NCI-H2029 (cell line): ENCODE results near the gene ATP8B4.
"Not testable (repeated sequence)": the region's sequence is repeated elsewhere in the genome, so short reads cannot be mapped to it uniquely, and the experiment has no call there.

Experiments used
- DNase-seq: peaks from one replicate; lab custom pipeline; 2025; lab: John Stamatoyannopoulos, UW

ATP8B4 gene

DNA sequence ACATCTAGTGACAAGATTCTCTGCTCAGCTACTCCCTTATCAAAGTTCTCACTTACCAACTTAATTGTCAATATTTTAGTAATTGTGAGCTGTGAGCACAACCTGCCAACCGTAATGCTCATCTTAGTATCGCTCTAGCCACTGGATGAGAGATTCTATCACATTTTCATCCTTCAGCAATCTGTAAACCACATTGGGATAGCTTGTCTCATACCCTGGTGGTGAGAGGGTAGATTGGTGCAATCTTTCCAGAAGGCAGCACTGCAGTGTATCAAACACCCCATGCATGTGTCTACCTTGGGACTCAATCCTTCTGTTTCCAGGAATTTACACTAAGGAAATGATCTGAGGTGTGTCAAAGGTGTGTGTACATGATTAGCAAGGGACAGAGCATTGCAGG lies 18.9 kb upstream of the ATP8B4 start:
- no peak for DNase-seq

DNA sequence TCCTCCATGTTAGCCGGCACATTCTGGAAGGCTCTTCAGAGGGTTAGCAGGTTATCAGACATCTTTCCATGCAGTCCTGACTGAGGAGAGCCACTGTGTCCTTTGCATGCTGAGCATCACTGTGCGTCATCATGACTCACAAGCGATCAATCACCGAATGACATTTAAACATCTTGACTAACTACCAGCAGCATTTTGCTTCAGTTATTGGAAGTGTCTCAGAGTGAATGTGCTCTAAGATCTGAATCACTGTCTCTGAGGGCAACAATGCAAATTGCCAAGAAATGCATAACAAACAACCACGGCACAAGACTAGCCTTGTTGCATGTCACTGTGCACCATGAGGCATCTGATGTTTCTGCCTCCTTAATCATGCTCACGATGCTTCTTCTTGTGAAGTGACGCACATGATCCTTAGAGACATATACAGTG lies 18.3 kb upstream of the ATP8B4 start:
- no peak for DNase-seq

DNA sequence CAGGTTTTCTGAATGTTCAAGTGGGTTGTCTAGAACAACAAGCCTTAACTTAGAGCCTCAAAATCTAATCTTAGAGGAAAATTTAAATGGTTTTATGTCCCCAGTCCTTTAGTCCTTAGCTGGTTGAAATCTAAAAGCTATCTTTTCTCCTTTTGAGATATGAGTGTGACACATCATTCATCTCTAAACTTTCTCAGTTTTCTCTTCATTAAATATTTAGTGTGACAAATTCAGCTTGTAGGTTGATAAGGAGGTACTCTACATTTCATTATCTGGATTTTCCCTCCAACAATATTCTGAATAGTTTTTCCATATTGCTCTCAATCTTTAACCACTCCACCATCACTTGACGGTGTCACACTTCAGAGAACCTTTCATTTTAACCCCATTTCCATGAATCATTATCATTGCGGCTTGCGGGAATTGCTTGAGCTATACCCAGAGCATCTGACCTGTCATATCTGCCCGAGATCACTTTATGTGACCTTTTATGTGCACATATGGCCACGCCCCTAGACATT lies 16.1 kb upstream of the ATP8B4 start:
- DNase-seq = no peak

DNA sequence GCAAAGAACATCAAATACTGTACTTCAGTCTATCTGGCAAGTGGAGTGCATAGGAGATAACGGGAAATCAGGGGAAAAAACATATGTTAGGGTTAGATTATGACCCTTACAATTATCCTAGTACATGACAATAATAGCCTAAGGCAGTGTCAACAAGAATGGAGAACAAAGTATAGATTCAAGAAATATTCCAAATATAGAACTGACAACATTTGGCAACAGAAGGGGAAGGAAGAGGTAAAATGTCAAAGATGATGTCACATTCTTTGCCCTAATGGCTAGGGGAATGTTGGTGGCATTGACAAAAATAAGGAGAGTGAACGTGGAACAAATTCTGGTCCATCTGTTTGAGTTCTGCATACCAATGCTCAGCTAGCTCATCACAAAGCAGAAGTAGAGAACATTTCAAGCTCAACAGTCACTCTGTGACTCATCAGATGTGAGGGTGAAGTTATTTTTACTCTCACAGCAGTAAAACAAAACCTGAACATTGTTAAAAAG lies 15.5 kb upstream of the ATP8B4 start:
- no peak for DNase-seq

DNA sequence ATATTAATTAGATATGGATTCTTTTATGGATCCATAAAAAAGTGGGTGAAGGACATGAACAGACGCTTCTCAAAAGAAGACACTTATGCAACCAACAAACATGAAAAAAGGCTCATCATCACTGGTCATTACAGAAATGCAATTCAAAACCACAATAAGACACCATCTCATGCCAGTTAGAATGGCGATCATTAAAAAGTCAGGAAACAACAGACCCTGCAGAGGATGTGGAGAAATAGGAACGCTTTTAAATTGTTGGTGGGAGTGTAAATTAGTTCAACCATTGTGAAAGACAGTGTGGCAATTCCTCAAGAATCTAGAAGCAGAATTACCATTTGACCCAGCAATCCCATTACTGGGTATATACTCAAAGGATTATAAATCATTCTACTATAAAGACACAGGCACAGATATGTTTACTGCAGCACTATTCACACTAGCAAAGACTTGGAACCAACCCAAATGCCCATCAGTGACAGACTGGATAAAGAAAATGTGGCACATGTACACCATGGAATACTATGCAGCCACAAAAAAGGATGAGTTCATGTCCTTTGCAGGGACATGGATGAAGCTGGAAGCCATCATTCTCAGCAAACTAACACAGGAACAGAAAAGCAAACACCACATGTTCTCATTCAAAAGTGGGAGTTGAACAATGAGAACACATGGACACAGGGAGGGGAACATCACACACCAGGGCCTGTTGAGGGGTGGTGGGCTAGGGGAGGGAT lies 13.4 kb upstream of the ATP8B4 start:
- not testable (repeated sequence) for DNase-seq

DNA sequence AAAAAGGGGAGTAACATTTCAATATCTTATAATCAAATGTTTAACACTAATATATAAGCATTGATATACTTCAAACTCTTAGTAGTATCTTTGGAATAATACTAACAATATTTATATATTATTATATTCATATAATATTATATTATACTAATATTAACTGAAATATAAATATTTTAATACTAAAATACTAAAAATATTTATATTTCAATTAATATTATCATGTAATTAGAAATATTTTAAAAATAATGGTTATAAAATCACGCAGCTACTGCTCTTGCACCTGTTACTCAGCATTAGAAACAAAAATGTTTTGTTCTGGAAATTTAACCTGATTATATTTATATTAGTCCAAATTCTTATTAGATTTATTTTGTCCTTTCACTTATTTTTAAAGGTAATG lies 12.6 kb upstream of the ATP8B4 start:
- no peak for DNase-seq

DNA sequence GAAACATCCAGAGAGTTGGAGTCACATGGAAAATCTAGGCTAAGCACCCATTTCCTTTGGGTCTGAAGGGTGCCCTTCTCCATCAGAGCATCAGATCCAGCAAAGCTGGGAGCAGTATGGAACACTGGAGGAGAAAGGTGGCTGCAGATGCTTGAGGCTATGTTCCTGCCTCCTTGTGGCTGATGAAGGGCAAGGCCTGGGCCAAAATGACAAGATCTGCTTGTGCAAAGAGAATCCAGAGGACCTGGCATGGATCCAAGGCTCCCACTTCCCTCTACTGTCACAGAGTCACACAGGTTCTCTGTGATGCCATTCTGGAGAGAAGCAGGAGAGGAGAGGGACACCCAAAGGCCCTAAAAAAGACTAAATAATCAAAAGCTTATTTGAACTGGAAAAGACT lies 9.2 kb upstream of the ATP8B4 start:
- peak; percentile 11 for DNase-seq

DNA sequence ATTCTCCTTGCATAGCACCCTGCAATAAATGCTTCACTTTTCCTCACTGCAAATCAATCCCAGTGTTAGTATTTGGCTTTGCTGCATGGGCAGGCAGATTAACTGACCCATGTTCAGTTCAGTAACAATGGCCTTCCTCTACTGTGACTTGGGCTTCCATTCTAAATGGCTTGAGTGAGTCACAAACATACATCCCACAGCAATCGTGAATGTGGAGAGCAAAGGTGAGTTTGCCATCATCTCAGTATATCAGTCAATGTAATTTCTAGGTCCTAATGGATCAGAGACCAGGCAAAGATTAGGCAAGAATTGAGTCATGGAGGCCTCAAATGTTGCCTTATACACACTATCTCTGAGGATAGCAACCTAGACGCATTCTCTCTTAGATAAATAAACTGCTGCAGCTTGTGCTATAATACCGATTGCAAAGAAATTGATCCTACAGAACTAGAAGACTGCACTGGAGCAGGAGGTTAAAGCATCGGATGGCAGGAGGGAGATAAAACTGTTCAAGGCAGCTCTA lies 8.3 kb upstream of the ATP8B4 start:
- no peak for DNase-seq

DNA sequence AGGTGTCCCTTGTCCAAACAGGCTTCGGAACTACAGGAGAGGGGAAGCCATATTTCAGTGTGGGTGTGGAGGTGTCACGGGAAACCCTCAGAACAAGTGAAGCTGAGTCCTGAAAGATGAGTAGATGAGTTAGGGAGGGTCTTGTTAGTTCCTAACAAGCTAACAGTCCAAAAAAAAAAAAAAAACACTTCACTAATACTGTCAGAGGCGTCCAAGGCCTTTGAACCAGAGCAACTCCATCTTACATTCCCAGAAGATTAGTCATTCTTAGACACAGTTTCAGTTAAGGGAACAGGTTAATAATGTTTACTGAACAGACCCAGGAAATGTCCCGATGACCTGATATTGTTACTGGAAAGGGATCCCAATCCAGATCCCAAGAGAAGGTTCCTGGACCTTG lies 7.0 kb upstream of the ATP8B4 start:
- DNase-seq = no peak

DNA sequence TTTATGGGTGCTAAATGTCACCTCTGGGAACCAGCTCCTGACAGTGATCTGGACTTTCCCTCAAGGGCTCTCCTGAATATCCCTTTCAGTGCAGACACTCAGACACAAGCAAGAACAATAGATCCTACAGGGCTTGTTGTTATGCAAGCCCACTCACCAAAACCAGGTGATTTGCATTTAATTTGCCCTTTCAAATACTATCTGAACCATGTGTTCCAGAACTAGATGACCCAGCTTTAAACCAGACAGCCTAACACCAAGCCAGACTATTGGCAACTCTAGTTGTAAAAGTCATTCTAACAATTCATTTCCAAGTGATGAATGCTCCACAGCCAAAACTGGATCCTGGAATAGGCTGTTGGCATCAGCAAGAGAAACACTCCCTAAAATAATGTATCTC lies 5.6 kb upstream of the ATP8B4 start:
- no peak for DNase-seq

DNA sequence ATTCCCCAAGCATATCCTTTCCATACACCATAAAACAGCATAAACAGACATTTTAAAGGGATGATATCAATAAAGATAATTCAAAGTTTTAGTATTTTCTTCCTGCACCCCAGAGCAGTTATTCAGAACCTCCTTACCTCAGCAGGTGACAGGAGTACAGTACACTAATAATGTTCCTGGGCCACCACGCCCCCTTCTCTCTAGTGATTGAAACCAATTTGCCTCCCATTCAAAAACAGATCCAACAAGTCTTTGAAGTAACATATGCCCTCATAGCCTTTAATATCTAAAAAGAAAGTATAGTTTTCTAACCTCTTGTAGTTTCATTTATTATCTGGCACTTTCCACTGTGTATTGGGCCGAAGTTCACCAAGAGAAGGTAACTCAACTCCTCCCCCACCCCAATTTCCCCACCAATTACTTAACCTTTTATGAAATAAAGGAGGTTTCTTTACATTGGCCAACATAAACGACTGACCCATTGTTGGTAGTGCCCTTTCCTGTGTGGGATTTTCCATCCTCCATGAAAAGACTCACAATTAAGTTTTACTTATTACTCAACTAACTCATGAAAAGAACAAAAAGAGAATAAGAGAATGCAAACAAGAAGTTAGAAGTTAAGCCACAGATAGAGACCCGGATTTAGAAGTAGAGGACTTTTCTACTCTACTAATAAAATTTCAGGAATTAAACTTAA lies 5.0 kb upstream of the ATP8B4 start:
- DNase-seq = no peak

DNA sequence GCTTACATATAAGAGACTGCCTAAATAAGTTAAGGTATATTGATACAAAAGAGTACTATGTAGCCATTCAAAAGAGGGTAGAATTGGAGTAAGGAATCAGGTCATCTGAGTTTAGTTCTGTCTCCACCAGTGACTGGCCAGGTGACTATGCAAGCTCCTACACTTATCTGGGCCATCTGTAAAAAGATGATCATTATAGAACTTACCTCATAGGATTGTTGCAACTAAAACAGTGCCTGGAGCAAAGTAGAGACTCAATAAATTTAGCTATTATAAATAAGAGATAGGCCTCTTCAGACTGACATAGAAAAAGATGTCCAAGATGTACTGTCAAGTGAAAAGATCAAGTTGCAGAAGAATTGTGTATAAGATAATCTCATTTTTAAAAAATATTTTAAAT lies 1.7 kb upstream of the ATP8B4 start:
- no peak for DNase-seq

DNA sequence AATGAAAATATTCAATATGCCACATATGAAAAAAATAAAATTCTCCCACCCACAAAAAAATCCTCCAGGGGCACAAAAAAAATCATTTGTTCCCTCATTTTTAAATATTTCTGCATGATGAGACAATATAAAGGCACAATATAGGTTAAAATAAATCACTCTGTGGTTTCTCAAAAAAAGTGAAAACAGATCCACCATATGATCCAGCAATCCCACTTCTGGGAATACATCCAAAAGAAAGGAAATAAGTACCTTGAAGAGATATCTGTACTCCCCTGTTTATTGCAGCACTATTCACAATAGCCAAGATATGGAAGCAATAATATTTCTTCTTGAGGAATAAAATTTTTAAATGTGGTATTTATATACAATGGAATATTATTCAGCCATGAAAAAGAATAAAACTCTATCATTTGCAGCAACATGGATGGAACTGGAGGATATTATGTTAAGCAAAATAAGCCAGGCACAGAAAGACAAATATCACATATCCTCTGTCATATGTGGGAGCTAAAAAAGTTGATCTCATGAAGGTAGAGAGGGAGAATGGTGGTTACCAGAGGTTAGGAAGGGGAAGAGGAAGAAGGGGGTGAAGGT lies 1.5 kb downstream of the ATP8B4 start:
- no peak for DNase-seq

DNA sequence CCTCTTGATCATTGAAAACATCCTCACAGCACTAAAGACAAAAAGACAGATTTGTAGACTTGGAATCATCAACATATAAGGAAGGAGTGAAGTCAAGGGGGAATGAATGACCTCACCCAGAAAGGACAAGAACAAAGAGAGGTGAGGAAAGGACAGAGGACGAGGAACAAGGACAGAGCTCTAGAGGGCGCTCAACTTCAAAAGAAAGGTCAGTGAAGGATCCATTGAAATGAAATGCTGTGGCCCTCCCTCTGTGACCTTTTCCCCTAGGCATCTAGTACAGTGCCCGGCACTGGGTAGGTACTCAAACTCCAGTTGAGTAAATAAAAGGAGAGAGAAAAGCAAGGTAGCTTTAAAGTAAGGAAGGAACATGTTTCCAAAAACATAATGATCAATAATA lies 2.6 kb downstream of the ATP8B4 start:
- DNase-seq = no peak

DNA sequence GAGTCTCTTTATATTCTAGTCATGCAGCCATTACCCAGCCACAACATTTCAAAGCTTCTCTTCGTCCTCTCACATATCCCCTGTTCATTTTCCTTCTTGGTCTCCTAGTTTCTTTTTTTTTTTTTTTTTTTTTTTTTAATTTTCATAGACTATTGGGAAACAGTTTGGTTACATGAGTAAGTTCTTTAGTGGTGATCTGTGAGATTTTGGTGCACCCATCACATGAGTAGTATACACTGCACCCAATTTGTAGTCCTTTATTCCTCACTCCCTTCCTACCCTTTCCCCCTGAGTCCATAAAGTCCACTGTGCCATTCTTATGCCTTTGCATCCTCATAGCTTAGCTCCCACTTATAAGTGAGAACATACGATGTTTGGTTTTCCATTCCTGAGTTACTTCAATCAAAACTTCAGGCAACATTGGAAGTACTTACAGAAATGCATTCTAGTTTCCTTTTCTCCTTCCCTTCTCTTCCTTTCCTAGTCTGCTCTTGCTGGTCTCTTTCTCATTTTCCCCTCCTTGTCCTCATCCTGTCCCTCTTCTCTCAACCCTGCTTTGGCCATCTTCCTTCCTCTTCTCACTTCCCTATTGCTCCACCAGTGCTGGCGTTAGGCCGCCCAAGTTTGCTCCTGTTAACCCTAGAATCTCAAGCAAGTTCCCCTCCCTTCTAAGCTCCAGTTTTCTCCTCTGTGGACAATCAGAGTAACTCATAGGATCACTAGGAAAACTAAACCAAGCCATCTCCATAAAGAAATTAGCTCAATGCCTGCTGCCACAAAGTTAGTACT lies 4.8 kb downstream of the ATP8B4 start:
- no peak for DNase-seq

DNA sequence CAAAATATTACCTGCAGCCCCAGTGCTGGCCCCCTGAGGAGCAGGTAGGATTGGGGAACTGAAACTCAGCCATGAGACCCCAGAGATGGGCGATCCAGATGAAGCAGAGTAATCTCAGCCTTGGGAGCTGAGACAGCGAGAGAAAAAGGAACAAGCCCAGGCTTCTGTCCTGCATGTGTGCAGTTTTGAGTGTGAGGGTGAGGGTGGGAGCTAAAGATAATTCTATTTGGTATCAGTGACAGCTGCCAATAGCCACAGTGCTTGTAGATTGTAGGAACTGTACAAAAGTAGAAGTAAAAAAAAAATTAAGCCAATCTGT lies 5.9 kb downstream of the ATP8B4 start:
- DNase-seq = no peak

DNA sequence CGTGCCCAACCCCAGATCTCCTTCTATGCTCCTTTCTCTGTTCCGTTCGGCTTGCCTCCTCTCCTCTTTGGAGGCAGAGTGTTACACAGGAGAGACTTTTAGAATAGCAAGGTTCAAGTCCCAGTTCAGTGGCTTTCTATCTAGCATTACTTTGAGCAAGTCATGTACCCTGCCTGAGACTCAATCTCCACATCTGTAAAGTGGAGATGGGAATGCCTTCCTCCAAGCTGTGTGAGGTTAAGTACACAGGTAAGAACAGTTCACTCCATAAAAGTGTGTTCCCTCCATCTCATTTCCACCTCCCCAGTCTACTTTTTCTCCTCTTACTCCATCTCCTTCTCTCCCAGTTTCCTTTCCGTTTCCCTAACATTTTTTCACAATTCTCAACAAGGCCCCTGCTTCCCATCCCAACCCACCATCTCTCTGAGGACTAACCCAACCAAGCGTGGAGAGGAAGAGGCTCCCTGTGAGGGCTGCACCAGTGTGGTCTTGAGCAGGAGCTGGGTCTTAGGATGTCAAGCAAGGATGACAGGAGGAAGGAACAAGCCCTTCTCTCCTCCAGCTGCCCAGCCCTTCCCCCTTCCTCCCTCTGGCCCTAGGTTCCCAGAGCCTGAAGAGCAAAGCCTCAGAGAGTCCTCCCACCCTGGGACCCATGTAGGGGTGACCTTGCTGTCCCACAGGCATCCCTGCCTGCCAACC lies 6.4 kb downstream of the ATP8B4 start:
- no peak for DNase-seq

DNA sequence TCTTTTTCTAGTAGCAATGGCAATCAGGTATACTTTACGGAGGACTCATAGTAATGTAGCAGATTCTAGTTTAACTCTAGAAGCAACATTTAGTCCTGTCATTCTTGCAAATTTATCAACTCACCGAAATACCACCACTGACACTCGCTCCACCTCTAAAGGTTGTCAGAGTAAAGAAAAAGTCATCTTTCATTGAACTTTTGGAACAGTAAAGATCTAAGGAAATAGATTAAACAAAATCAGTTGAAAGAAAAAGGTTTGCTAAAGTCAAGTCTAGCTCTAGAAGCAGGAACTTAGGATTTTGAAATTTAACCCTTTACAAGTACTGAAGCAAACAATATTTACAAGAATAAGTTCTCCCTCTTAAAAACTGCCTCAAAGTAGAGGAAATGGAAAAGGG lies 8.7 kb downstream of the ATP8B4 start:
- no peak for DNase-seq

DNA sequence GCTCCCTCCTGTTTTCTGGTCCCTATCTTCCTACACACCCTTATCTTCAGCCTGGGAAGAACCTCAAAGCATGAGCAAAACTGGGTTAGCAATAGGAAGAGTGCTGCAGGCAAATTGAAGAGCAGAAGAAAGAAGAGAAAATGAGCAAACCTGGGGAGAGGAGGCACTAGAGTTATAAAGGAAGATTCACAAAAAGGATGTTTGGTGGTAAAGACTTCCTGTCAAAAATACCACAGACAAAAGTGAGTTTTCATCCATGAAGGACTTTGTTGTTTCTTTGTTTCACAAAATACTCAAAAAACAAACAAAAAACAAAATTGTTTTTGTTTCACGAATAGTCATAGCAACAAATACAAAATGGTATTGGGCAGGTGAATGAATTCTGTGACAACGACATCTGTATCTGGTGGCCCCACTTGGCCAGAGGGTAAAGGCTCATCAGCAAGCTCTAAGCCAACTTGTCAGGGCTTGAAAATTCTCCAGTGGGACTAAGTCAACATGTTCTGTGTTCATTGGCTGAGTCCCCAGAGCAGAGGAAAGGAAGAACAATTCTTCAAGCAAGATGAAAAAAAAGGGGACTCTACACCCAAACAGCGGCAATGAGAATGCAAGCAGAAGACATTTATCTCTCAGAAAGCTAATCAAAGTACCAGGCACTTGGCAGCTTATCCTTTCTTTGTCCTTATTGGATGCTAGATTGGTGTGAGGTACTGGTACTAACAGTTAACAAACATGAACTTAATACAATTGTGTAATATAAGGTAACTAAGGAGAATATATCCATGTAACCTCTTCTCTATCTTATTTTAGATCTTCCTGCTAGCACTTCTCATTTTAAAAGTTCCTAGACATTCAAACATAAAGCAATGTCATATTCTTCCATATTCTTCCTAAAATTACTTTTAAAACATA lies 9.7 kb downstream of the ATP8B4 start:
- DNase-seq = peak; percentile 21

DNA sequence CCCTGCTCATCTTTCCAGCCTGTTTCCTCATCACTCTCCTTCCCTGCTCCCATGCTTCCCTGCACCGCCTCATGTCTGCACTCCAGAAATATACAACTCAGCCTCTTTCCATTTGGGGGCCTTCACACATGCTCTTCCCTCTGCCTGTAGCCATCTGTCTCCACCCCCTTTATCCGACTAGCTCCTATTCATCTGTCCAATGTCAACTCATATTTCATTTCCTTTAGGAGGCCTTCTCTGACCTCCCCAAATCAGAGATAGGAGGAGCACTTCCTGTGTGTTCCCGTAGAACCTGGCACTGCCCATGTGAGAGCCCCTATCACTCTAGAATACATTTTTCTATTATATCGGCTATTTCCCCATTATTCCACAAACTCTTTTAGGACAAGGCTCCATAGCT lies 10.6 kb downstream of the ATP8B4 start:
- DNase-seq = no peak
